Right lung (tissue), 5 donors: Measurements from ENCODE around the gene IMPDH2. TPM values are rescaled to one million over a fixed set of nuclear protein-coding genes. Genes with fewer than 3 reads are reported as not detected.

Experiments used
- DNase-seq, 2 donors: peaks; one replicate each; pipeline ENCODE4 v3.0.0-alpha.2; 2013
- polyA plus RNA-seq, 5 donors: library from polyadenylated mRNA; unstranded; fragments of 120-200 nt; gene quantifications; one replicate each; pipeline versions ENCODE4 v1.2.1 to v1.2.3, GENCODE V29; 2013; ENCODE audit warnings: inconsistent platforms in 1 of 5, low replicate concordance in 1 of 5; ENCODE audit not compliant: insufficient read length in 5 of 5, insufficient read depth in 1 of 5

The IMPDH2 gene
- polyA plus RNA-seq, 5 donors, result 264 to 341 (median 302) TPM

- DNase-seq, result peak; percentile 95 to 96
These were observed 22.0 kb downstream of the IMPDH2 start, which contains the start of gene WDR6 for GRCh38 chr3:49007068-49007770. WDR6 (plus strand) TSS chr3:49007391; CDS start chr3:49007432, 41 bp downstream.

DNA sequence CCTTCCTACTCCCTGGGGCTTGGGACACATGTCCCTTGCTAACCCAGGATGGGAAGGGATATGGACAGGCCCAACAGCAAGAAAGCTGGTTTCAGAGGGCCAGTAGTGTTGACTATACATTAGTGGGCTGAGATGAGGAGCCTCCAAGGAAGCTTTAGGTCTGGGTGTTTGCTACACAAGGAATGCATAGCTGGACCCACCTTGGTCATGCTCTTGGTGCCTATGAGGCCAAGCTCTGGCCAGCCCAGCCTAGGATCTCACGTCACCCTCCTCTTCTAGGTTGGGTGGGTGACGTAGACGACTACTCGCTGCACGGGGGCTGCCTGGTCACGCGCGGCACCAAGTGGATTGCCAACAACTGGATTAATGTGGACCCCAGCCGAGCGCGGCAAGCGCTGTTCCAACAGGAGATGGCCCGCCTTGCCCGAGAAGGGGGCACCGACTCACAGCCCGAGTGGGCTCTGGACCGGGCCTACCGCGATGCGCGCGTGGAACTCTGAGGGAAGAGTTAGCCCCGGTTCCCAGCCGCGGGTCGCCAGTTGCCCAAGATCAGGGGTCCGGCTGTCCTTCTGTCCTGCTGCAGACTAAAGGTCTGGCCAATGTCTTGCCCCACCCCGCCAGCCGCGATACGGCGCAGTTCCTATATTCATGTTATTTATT, 22.7 kb downstream of the IMPDH2 start:
- peak in 1 of 2 donors; percentile 38 for DNase-seq

- no peak for DNase-seq
These were observed 23.2 kb downstream of the IMPDH2 start for GRCh38 chr3:49005998-49006397.

GRCh38 chr3:49005303-49005680, 23.9 kb downstream of the IMPDH2 start:
- DNase-seq, result no peak

DNA sequence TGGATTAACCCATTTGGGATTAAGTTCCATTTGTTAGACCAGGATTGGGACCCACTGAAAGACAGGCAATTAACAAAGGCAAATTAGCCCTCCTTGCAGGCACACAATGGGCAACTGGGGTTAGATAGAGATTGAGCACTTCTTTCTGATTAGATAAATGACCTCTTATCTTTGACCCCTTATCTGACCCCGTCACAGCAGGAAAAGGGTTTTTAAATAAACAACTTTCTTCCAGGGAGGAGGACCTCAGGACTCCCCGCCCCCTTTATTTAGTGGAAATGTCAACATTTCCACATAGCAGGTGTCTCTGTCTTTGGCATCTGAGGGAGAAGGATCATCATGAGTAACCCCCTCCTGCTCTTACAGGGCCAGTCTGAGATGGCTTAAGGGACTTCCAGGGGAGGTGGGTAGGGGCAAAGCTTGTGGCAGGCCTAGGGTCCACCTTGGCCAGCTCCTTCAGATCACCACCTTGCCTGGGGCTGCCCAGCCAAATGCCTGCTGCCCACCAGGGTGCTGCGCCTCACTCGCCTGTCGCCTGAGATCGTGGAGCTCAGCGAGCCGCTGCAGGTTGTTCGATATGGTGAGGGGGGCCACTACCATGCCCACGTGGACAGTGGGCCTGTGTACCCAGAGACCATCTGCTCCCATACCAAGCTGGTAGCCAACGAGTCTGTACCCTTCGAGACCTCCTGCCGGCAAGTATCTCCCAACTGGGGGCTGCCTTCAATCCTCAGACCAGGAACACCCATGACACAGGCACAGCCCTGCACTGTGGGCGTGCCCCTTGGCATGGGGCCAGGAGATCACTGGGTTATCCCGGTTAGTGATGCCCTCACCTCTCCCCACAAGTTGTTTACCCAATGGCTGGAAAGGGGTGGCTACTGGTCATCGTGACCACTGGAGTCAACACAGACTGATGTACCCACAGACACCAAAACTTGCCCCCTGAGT, 24.6 kb downstream of the IMPDH2 start:
- DNase-seq, result no peak

GRCh38 chr3:49001155-49001554, 28.0 kb downstream of the IMPDH2 start:
- no peak for DNase-seq

- DNase-seq, result no peak
These were observed 29.9 kb downstream of the IMPDH2 start for GRCh38 chr3:48999085-48999858.

- no peak for DNase-seq
These were observed 31.2 kb downstream of the IMPDH2 start for GRCh38 chr3:48997714-48998637.

DNA sequence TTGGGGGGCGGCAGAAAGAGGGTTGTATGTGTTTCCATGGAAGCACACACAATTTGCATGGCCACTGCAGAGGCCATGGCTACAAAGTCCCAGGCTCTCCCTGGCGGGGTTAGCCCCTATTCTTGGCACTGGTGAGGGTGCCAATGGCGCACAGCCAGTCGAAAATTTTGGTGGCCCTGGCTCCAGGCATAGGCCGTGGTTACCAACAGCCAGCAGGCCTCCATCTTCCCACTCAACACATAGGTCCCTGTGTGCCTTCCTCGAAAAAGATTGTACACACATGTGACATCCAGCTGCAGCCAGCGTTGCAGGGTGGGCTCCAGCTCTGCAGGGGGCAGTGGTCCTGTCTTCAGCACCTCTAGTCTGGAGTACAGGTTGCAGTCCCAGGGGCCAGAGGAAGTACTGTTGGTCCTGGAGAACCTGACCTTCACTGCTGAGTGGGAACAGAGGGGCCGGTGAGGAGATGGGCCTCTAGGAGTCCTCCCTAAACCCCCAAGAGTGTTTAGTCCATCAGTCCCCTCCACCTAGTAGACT, 32.0 kb downstream of the IMPDH2 start:
- no peak for DNase-seq

DNA sequence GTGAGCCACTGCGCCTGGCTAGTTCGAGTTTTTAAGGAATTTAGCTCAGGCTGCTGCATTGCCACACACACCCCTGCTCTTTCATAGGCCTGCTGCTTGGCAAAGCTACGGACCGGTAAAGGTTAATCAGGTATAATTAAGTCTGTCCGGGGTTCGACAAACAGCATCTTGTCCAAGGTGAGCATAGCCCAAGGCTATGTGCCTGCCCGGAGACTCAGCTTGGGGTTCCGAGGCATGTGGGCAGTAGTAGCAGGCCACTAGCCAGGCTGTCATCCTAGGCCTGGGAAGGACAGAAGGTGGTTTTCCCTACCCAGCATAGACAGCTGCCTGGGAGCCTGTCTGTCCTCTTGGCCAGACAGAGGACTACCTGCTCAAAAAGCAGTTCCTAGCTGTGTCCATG, 32.6 kb downstream of the IMPDH2 start:
- no peak for DNase-seq

DNA sequence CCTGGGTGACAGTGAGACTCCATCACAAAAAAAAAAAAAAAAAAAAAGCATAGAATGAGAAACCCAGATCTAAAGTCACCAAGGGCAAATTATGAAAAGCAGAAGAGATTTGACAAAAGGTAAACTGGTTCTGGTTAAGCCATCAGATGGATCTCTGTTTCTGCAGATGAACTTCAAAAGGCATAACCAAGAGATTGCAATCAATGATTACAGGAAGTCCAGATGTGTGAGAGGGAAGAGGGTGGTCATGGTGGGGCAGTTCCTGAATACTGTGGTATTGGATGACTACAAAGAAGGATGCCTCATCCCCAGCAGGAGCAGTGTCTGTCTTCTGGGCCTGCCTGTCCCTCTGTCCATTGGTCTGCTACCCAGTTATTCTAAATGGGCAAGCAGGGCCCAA, 35.4 kb downstream of the IMPDH2 start:
- DNase-seq, result no peak

- no peak for DNase-seq
These were observed 37.2 kb downstream of the IMPDH2 start for GRCh38 chr3:48991851-48992545.

DNA sequence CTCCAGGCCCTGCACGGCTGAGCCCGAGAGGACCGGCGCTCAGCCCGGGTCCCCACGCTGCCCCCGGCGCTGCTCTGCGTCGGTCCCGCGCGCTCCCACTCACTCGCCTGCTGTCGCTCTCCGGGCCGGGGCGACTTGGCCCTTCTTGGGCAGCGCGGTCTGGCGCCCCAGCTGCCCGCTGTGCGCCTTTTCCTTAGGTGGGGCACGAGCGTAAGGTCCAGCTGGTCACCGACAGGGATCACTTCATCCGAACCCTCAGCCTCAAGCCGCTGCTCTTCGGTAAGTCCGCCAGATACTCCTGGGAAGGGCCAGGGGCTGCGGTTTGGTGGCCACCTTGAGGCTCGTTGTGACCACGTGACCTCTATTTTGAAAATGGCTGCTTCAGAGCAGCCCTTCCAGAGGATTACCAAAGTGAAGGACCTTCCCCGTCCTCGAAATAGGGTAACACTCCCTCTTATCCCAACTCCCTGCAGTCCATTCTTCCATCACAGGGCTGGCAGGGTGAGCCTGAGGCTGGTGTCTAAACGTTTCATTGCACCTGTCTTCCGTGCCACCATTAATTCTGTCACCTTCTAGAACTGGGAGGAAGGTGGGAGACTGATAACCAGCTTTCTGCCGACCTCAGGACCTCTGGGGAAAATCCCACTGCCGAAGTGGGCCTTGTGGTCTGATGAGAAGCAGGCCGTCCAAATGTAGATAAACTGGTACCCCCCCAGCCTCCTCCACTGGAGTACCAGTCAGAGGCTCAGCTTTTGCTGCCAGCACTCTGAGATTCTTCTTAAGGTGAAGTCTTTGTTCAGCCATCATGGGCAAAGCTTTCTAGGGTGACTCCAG, 38.3 kb downstream of the IMPDH2 start:
- no peak for DNase-seq

DNA sequence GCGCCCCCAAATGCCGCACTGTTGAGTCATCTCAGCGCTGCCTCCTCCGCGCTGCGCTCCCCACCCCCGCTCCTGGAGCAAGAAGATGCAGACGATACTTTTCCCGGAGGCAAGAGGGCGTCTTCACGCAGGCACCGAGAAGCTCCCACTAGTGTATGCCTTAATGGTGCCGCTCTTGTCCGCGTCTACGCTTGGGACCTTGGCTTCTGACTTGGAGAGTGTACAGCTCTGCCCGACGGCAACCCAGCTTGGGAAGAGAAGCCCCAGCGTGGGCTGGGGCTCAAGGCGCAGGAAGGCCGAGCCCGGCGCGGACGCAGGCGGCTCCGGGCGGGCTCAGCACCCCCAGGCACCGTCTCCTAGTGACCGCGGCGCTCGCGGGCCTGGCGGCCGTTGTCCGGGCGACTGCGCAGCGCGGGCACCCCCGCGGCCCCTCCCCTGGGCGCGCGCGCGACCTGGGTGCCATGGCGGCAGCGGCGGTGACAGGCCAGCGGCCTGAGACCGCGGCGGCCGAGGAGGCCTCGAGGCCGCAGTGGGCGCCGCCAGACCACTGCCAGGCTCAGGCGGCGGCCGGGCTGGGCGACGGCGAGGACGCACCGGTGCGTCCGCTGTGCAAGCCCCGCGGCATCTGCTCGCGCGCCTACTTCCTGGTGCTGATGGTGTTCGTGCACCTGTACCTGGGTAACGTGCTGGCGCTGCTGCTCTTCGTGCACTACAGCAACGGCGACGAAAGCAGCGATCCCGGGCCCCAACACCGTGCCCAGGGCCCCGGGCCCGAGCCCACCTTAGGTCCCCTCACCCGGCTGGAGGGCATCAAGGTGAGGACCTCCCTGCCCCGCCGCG, 39.2 kb downstream of the IMPDH2 start, which contains the start of gene P4HTM:
Gene P4HTM, plus strand, starts transcription at position 446 of the 840 bp plus-strand sequence. Its CDS starts 16 bp downstream, at position 462.
- DNase-seq, result peak; percentile 88

DNA sequence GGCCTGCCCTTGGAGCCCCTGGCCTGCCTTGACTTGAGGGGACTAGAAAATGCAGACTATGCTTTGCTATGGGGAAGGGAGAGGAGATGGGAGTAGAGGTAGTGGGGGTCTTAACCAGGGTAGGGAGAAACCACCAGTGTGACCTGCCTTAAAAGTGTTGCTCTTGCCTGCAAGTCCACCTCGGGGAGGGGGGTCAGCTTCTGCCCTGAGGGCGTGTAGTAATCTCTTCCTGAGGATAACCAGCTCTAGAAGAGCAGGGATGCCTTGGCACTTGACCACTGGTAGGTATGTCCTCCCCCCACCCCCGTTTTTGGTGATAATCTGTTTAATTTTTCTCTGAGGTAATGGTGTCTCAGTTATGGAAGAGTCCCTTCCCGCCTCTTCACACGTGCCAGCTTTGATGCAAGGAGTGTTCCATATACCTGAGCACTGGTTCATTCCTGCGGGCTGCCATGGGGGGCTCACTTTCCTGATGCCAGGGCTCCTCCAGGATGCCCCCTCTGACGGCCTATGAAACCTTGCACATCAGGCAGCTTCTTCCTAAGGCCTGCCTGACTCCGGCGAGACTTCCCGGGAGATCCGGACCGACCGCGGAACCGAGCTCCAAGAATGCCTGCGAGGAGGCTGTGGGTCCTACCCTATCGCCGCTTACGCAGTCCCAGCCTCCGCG, 39.9 kb downstream of the IMPDH2 start:
- DNase-seq, result no peak

GRCh38 chr3:48985831-48986376, 43.3 kb downstream of the IMPDH2 start:
- no peak for DNase-seq
